HG03521 (cell line): Measurements from ENCODE around the gene AURKB.

Experiments
- ATAC-seq: cut with Tn5 transposase; IDR thresholded peaks from one replicate; pipeline ENCODE4 v1.9.1; 2021; ENCODE audit warnings: mild to moderate bottlenecking, moderate library complexity; ENCODE audit not compliant: unreplicated experiment

Gene AURKB

DNA sequence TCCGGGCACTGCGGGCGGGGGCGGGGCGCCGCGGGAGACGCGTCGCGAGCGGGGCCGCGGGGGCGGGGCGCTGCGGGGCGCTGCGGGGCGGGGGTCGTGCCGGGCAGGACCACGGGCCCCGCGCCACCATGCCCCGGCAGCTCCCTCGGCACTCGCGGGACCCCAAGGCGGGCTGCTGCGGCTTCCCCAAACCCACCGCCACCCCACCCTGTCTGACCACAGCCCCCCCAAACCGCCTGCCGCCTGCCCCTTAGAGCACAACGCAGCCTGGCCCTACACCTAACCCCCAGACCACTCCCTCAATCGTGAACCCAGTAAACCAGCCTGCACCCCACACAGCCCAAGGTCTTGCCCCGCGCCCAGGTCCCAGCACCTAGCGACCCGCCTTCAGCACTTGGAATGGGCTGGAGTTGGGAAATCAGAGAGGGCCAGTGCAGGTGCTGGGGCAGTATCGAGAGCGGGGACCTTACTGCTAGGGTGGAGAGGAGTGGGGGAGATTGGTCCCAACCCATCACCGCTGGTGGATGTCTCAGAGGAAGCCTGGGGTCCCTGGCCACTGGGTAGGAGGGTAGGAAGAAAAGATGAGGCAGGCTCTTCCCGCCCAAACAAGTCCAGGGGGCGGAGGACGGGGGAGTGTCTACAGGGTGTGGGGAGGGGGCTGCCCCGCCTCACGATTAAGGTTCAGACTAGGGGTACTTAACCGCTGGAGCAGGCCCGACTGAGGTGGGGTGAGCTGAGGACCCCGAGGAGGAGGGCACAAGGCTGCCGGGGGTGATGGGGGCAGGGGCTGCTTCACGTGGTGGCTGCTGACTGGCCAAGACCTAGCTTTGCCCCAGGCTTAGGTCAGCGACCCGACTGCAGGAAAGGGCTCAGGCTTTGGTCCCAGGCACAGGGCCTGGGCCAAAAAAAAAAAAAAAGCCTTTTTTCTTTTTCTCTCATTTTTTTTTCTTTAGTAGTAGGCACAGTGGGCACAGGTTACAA lies 47.1 kb downstream of the AURKB start:
- ATAC-seq = no peak

DNA sequence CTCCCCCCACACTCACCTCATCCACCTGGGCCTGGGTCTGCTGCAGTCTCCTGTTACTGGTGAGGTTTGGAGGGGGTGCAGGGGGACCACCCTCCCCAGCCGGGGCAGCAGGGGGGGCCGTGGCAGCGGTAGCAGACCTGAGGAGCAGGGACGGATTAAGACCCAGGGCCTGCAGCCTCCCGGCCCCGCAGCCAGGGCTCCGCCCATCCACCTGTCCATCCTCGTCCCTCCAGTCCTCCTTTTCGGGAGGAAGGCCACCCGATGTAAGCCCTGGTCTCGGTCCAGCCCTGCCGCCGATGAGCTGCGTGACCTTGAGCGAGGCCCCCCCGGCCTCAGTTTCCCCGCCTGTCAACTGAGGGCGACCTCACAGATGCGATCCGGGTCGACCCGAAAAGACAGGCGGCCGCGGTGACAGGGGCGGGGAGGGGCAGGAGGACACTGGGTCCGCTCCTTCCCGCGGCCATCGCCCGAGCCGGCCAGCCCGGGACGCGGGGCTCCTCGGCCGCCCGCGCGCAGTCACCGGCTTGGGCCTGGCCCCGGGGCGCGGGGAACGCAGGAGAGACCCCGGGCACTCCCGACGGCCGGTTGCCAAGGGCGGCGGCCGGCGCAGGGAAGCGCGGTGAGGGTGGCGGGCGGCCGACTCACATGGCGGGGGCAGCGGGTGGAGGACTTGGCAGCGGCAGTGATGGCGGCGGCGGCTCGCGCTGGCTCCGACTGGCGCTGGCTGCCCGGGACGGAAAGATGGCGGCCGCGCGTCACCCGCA lies 48.0 kb downstream of the AURKB start, which contains the start of gene VAMP2:
TSS of gene VAMP2 (minus strand) at position 716 of the 764 bp plus-strand sequence. CDS start at position 647, 69 bp downstream.
- ATAC-seq = peak; percentile 43

DNA sequence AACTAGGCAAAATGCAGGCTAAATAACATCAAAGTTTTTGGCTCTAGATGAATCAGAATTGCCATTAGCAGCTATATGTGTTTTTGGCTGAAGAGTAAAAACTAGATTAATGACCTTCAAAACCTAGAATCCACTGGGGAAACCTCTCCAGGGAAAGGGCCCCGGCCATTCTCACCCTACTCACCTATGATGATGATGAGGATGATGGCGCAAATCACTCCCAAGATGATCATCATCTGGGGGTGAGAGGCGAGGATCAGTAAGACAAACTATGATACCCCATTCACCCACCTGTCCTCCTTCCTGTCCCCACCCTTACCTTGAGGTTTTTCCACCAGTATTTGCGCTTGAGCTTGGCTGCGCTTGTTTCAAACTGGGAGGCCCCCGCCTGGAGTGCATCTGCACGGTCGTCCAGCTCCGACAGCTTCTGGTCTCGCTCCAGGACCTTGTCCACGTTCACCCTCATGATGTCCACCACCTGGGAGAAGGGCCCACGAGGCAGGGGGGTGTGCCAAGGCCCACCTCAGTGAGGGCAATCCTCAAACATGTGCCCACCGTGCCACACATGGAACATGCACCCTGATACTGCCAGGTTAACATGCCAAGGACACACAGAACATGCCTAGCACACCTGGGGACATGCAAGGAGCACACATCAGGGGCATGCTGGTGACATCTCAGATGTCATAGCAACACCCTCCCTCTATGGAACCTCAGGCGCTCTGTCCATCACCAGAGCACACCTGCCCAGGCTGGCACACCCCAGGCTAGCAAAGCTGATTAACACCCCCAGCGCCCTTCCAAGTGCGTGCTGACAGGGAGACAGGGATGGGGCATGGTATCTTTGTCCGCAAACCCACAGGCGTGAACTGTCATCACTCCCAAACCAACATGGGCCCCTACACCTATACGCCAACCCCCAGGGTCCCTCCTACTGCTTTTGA lies 48.8 kb downstream of the AURKB start:
- no peak for ATAC-seq

DNA sequence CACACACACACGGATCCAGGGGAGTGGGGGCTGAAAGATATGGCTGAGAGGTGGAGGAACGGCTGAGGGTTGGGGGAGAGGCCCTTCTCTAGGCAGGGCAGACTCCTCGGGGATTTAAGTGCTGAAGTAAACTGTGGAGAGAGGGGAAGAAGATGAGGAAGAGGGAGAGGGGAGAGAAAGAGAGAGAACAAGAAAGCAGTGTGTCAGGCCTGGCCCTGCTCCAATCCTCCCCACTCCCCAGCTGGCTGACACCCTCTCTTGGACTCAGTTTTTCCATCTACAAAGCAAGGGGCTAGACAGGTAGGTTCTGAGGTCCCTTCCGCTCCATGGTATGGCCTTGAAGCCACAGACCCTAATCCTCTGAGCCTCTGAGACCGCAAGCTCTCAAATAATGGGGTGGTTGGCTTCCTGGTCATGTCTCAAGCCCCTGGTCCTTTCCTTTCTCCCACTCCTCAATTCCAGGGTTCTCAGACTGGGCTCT lies 49.6 kb downstream of the AURKB start:
- no peak for ATAC-seq

DNA sequence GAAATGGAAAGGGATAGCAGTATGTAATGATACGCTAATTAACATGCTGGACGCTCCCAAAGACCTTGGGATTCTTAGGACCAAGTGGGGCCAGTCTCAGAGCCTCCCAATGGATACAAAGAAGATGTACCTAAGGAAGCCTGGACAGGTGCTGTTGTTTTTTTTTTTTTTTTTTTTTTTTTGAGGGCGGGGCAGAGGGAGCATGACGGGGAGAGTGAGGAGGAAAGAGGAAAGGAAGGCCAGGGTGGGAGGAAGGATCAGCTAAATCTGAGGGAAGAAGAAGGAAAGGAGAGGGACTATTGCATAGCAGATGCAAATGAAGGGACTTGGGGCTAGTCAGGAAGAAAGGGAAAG lies 50.2 kb downstream of the AURKB start:
- no peak for ATAC-seq

DNA sequence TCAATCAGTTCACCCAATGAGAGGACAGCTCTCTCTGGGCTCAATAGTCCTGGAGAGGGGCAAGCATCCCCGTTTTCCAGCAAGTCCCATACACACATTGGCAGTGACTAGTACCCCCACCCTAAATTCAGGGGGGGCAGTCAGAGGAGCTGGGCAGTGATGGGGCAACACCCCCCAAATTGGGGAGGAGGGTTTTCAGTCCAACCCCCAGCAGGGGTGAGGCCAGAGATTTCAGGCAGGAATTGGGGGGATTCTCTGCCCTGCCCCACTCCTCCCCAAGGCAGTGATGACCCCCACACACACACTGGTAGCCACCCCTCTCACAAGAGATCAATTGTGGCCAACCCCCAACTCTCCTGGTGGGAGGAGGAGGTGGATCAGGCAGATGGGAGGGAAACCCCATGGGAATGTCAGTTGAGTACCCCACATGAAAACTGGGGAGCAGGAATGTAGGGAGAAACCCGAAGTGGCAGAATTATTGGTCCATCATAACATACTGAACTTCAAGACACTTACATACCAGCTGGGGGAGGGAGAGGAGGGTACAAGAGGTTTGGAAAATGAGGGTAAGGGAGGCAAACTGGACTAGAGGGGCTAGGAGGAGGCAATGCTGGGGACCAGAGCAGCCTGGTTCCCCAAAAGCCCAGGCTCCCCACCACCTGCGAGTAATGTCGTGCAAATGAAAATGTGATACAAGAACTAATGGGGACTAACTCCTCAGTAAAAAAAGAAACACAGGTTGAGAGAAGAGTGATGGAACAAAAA lies 50.7 kb downstream of the AURKB start:
- ATAC-seq = no peak

DNA sequence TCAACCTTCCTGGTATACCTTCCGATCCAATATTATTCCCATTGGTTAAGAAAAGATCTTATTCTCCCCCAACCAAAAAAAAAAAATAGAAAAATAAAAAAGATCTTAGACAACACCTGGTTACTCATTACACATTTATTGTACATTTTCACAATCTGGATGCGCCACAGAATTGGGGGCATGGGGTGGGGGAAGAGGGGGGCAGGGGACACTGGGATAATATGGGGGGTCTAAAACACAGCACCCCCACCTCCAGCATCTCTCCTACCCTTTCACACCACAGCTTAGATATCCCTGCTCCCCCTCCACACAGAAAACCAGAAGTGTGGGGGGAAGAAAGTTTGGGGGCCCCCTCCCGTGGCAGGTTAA lies 51.4 kb downstream of the AURKB start:
- ATAC-seq = no peak

DNA sequence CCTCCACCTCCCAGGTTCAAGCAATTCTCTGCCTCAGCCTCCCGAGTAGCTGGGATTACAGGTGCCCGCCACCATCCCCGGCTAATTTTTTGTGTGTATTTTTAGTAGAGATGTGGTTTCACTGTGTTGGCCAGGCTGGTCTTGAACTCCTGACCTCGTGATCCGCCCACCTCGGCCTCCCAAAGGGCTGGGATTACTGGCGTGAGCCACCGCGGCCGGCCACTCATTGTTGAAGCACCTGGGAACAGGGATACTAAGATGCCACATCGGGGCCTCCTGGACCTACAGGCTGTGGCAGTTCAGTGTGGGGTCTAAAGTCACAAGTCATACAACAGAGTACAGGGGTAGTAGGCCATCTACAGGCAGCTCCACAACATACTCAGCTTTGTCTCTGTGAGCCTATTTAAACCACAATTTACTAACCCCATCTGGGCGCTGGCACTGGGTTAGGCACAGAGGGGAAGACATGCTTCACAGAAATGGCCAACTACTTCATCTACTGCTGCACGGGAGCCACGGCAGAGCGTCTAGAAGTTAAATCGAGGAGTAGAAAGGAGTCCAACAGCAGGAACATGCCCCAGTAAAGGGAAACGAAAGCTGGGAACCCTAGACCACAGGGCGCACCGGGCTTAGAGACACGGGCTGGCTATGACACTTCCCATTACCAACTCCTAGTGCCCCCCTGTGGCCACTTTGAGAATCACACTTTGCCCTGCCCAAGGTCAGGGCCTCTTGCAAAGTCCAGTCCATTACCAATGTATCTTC lies 51.9 kb downstream of the AURKB start:
- no peak for ATAC-seq

DNA sequence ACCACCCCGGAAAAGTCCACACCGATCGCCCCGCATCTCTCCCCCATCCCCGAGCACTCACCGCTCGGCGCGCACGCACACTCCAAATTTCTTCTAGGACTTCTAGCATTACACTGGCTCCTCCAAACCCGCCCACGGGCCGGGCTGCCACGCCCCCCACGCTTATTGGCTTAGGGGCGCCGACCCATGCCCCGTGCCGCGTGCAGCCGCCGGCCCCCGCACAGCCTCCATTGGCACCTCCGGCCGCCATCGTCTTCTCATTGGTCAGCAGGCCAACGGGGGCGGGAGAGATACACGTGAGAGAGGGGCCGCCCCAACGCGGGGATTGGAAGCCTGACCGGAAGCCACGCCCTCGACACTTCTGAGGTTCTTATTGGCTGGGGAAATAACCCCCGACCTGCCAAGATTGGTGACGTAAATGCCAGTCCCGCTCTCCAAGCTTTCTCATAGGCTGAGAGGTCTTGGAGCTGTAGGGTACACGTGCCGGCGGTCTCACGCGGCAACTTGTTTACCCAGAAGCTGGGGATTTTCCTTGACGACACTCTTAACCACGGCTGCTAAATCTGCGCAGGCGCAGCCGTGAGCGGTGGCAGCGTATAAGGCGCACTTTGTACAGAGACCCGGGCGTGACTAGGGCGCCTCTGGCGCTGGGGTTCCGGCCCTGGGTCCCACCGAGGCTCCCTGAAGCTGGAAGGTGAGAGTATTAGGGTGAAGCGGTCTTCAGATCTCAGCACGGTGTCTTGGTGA lies 54.0 kb downstream of the AURKB start:
- peak; percentile 76 for ATAC-seq

DNA sequence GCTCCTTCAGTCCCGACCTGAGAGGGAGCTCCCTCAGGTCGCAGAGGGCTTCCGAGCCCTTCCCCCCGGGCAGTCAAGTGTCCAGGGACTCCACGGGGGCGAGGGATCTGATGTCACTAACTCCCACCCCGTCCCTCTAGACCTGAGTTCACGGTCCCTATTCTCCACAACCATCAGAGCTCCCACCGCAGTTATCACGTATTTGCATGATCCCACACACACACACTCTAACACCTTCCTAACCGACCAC lies 54.5 kb downstream of the AURKB start:
- ATAC-seq = no peak

DNA sequence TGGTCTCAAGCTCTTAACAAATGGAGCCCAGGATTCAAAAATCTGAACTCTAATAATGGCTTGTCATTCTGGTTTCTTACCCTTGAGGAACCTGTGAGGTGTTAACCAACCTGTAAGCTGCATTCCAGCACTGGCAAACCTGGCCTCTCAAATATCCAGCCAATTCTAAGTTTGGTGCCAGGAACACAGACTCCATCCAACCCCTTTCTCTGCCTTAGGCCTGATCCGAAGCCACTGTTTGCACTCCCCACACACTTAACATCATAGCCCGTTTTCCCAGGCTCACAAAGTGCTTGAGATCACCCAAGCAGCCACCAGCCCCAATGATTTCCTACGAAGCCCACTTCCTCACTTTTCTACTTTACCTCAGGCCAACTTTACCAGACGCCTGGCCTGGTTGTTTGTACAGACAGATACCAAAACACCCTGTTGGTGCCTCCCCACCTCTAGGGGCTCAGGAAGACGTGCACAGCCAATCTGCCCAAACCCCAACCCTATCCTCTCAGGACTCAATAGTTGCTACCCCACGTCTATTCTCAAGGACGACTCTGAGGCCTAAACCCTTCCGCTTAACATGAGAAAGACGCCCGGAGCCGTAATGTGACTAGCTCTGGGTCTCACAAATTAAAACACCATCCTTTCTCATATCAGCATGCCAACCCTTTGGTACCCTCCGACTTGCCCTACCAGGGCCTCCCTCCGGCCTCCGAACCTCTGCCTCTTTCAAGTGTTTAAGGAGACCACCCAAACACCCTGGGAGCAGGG lies 55.0 kb downstream of the AURKB start:
- no peak for ATAC-seq
